Omental fat pad (tissue), 4 donors: ENCODE data around the gene NKAIN2. TPM values are rescaled to one million over a fixed set of nuclear protein-coding genes. Genes with fewer than 3 reads are reported as not detected.

ENCODE experiments used
- ATAC-seq: fragments of 150-250 bp; one replicate; pipeline ENCODE4 v1.9.1; 2016; ENCODE audit warnings: mild to moderate bottlenecking, moderate library complexity; ENCODE audit not compliant: low FRiP score
- DNase-seq: peaks from one replicate; pipeline ENCODE4 v3.0.0-alpha.2; 2019; ENCODE audit warnings: low spot score
- CTCF ChIP-seq, 3 donors: fragments of 450-650 bp; IDR thresholded peaks; one replicate each; pipeline ENCODE4 v1.5.1; 2016 to 2017; ENCODE audit warnings: antibody characterized with exemption in 3 of 3, mild to moderate bottlenecking in 3 of 3, moderate library complexity in 2 of 3
- total RNA-seq, 4 donors: library from RNA; depleted of rRNA; stranded (reverse); fragments of >200 nt; gene quantifications; one replicate each; pipeline ENCODE4 v1.1.0, GENCODE V29; 2016

Gene NKAIN2
- total RNA-seq, 4 donors from 2014 or later: not detected

DNA sequence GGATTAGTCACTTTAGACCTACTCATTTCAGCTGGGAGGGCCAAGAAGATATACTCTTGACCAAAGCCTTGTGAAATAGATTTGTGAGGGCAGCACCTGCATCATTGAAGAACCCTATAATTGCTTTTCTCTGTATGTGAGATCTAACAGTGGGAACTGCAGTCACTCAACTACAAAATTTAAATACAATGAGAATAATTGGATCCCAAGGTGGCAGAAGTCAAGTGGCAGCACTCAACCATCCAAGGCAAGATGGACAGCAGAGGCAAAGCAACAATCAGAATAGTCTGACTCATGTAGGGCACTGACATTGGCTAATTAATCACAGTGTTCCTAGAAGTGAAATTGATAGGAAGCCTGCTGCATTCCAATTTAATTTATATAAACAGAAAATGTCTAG is 8.9 kb upstream of the NKAIN2 start:
- DNase-seq: no peak
- no peak for TF ChIP-seq CTCF (IDR thresholded peaks at IDR 0.05)
- ATAC-seq: no peak

DNA sequence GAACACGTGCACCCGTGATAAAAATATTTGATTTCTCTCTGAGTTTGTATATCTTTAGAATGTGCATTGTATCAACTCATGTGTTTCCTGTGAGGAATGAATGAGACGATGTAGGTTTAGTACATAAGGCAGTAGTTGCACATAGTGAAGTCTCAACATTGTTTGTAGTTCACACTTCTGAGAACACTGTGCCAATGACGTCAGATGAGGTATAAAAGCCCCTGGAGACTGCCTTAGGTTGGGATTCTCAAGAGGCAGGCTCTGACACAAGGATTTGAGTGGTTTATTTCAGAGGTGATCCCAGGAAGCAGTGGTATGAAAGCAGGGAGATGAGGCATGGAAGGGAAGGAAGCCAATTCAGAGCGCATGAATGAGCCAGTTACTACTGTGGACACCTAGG is 2.6 kb upstream of the NKAIN2 start:
- DNase-seq: no peak
- TF ChIP-seq CTCF (IDR thresholded peaks at IDR 0.05): no peak
- no peak for ATAC-seq

DNA sequence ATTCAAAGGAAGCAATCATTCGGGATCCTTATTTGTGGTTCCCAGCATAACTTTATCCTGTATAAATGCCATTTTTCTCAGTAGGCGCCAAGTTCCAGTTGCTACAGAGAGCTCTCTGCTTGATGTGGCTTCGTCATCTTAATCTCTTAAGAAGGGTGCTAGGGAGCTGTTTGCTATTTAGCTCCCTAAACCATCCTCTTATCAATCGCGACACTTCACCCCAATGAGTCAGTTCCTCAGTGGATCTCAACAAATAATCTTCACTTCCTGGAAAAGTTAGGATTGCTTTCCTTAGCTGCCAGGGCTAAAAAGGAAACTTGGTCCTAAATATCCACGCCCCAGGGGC is 1.3 kb upstream of the NKAIN2 start:
- ATAC-seq: no peak
- no peak for DNase-seq

DNA sequence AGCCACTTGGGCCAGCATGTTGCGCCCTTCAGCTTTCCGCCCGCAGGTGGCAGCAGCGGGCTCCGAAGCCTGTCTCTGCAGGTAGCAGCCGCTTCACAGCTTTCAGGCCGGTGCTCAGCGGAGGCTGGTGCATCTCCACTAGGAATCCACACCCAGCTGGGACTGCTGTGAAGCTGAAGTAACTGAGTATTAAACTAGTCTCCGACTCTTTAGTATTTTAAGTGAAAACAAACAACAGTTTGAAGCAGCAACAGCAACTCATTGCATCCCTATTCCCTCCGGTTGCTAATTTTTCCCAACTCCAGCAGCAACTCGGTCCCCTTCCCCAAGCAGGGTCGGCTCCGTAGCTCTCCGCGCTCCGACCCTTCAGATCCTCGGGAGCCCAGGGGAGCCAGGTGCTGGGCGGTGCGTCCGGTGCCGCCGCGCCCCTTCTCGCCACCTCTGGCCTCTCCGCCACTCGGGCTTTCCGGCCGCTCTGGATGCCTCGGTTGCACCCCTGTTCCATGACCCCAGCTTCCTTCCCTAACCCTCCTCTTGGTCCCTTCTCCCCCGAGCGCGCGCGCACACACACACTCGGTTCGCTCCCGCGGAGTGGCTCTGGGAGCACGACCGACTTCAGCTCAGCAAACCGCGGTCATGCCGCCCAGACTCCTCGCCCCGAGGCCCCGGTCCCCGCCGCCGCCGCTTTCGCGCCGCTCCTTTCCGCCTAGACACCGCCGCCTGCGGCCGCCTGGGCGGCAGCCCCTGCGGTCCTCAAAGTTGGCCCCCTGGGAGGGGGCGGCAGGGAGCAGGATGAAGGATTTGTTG is 765 bp upstream of the NKAIN2 start:
- DNase-seq (peak; percentile 70), ATAC-seq (peak; percentile 90)
- no peak for TF ChIP-seq CTCF (IDR thresholded peaks at IDR 0.05)

More for the DNA sequence above, 1.3 kb upstream of the NKAIN2 start:
- no peak for TF ChIP-seq CTCF (IDR thresholded peaks at IDR 0.05)

- ATAC-seq (no peak), DNase-seq (no peak)
- TF ChIP-seq CTCF (IDR thresholded peaks at IDR 0.05): no peak
Observed at GRCh38 chr6:123804014-123804786, 535 bp downstream of the NKAIN2 start.

GRCh38 chr6:123804787-123805540 is 1.3 kb downstream of the NKAIN2 start:
- ATAC-seq: no peak
- DNase-seq: no peak
- no peak for TF ChIP-seq CTCF (IDR thresholded peaks at IDR 0.05)
